Measurements from ENCODE around the gene CMC2. TPM values are rescaled to one million over a fixed set of nuclear protein-coding genes. Genes with fewer than 3 reads are reported as not detected.
A peak's percentile ranks its signal among the peaks of the same experiment; 100 is the strongest.

Gene CMC2
- total RNA-seq, 1 experiment from 2014 or later = 106 TPM

GRCh38 chr16:80981103-80981502 is 25.6 kb downstream of the CMC2 start:
- DNase-seq (ENCODE audit: extremely low read depth, low read depth) = no peak

GRCh38 chr16:80976946-80977345 is 29.7 kb downstream of the CMC2 start:
- DNase-seq (ENCODE audit: extremely low read depth, low read depth) = no peak

- DNase-seq (ENCODE audit: extremely low read depth, low read depth) = no peak
These were observed 31.9 kb downstream of the CMC2 start for GRCh38 chr16:80974649-80975376.

- no peak for DNase-seq (ENCODE audit: extremely low read depth, low read depth)
These were observed 32.7 kb downstream of the CMC2 start for GRCh38 chr16:80973991-80974390.

- DNase-seq (ENCODE audit: extremely low read depth, low read depth) = no peak
These were observed 34.1 kb downstream of the CMC2 start for GRCh38 chr16:80972611-80973010.

- no peak for DNase-seq (ENCODE audit: extremely low read depth, low read depth)
These were observed 34.9 kb downstream of the CMC2 start for GRCh38 chr16:80971819-80972218.

- no peak for DNase-seq (ENCODE audit: extremely low read depth, low read depth)
These were observed 37.6 kb downstream of the CMC2 start for GRCh38 chr16:80969114-80969484.

GRCh38 chr16:80968386-80969113 is 38.1 kb downstream of the CMC2 start:
- no peak for DNase-seq (ENCODE audit: extremely low read depth, low read depth)

GRCh38 chr16:80966617-80967016 is 40.1 kb downstream of the CMC2 start:
- no peak for DNase-seq (ENCODE audit: extremely low read depth, low read depth)

- no peak for DNase-seq (ENCODE audit: extremely low read depth, low read depth)
These were observed 42.3 kb downstream of the CMC2 start for GRCh38 chr16:80964351-80964750.

GRCh38 chr16:80962879-80963278 is 43.8 kb downstream of the CMC2 start:
- no peak for DNase-seq (ENCODE audit: extremely low read depth, low read depth)

- no peak for DNase-seq (ENCODE audit: extremely low read depth, low read depth)
These were observed 48.4 kb downstream of the CMC2 start for GRCh38 chr16:80958284-80958683.

- DNase-seq (ENCODE audit: extremely low read depth, low read depth) = no peak
These were observed 51.7 kb downstream of the CMC2 start for GRCh38 chr16:80954985-80955384.

- peak; percentile 12 for DNase-seq (ENCODE audit: extremely low read depth, low read depth)
These were observed 57.7 kb downstream of the CMC2 start for GRCh38 chr16:80948886-80949493.

- DNase-seq (ENCODE audit: extremely low read depth, low read depth) = no peak
These were observed 58.7 kb downstream of the CMC2 start for GRCh38 chr16:80947708-80948625.

- DNase-seq (ENCODE audit: extremely low read depth, low read depth) = no peak
These were observed 59.4 kb downstream of the CMC2 start for GRCh38 chr16:80947239-80947638.

GRCh38 chr16:80946481-80946880 is 60.2 kb downstream of the CMC2 start:
- no peak for DNase-seq (ENCODE audit: extremely low read depth, low read depth)

- no peak for DNase-seq (ENCODE audit: extremely low read depth, low read depth)
These were observed 66.4 kb downstream of the CMC2 start for GRCh38 chr16:80940069-80940856.

GRCh38 chr16:80938879-80939260 is 67.8 kb downstream of the CMC2 start:
- no peak for DNase-seq (ENCODE audit: extremely low read depth, low read depth)

Data from NCI-H460 (cell line).